H9 (cell line): ENCODE data around the gene GLRA1. TPM values are rescaled to one million over a fixed set of nuclear protein-coding genes. Genes with fewer than 3 reads are reported as not detected.

Experiments
- DNase-seq: peaks from one replicate; pipeline ENCODE4 v3.0.0-alpha.2; 2017
- H2AFZ ChIP-seq: one replicate; pipeline ENCODE4 v1.6.1; 2013; ENCODE audit warnings: mild to moderate bottlenecking, low read length, control low read depth, moderate library complexity
- H2AK5ac ChIP-seq: 2 replicates; pipeline ENCODE4 v1.6.1; 2013; ENCODE audit warnings: low read length, control low read depth, mixed read lengths; ENCODE audit not compliant: insufficient read length
- H2BK120ac ChIP-seq: one replicate; pipeline ENCODE4 v1.6.1; 2013; ENCODE audit warnings: low read depth, mild to moderate bottlenecking, low read length, control low read depth, inconsistent platforms; ENCODE audit not compliant: poor library complexity, severe bottlenecking
- H2BK12ac ChIP-seq: 2 replicates; pipeline ENCODE4 v1.6.1; 2013; ENCODE audit warnings: low read length, control low read depth, mixed read lengths, low read depth; ENCODE audit not compliant: insufficient read length
- H2BK15ac ChIP-seq: 2 replicates; pipeline ENCODE4 v1.6.1; 2013; ENCODE audit warnings: low read depth, low read length, control low read depth
- H2BK20ac ChIP-seq: one replicate; pipeline ENCODE4 v1.6.1; 2013; ENCODE audit warnings: low read depth, mild to moderate bottlenecking, low read length, control low read depth, inconsistent platforms; ENCODE audit not compliant: poor library complexity, severe bottlenecking
- H2BK5ac ChIP-seq: 2 replicates; pipeline ENCODE4 v1.6.1; 2013; ENCODE audit warnings: low read length, control low read depth, mixed read lengths; ENCODE audit not compliant: insufficient read length
- H3K14ac ChIP-seq: 2 replicates; pipeline ENCODE4 v1.6.1; 2013; ENCODE audit warnings: low read length, control low read depth; ENCODE audit not compliant: insufficient read depth
- H3K18ac ChIP-seq: 2 replicates; pipeline ENCODE4 v1.6.1; 2013; ENCODE audit warnings: low read depth, mild to moderate bottlenecking, mixed read lengths, low read length, control low read depth; ENCODE audit not compliant: insufficient read length
- H3K23ac ChIP-seq: 2 replicates; pipeline ENCODE4 v1.6.1; 2013; ENCODE audit warnings: low read length, control low read depth, mixed read lengths, low read depth; ENCODE audit not compliant: insufficient read length
- H3K23me2 ChIP-seq: 2 replicates; pipeline ENCODE4 v1.6.1; 2013; ENCODE audit warnings: low read depth, mild to moderate bottlenecking, mixed read lengths, low read length, control low read depth; ENCODE audit not compliant: insufficient read length, poor library complexity, severe bottlenecking
- H3K27ac ChIP-seq: 2 replicates; pipeline ENCODE4 v1.5.1; 2013; ENCODE audit warnings: low read length, control low read depth, mixed read lengths, low read depth; ENCODE audit not compliant: insufficient read length
- H3K27me3 ChIP-seq: 2 replicates; pipeline ENCODE4 v1.6.1; 2013; ENCODE audit warnings: low read length, control low read depth, inconsistent platforms; ENCODE audit not compliant: insufficient read depth
- H3K4ac ChIP-seq: 2 replicates; pipeline ENCODE4 v1.6.1; 2013; ENCODE audit warnings: low read depth, mild to moderate bottlenecking, control low read depth, inconsistent platforms, low read length, moderate library complexity
- H3K4me1 ChIP-seq: 2 replicates; pipeline ENCODE4 v1.6.1; 2013; ENCODE audit warnings: low read length, control low read depth, inconsistent platforms; ENCODE audit not compliant: insufficient read depth
- H3K4me2 ChIP-seq: 2 replicates; pipeline ENCODE4 v1.6.1; 2013; ENCODE audit warnings: low read length, control low read depth, mixed read lengths; ENCODE audit not compliant: insufficient read length, insufficient read depth
- H3K56ac ChIP-seq: 2 replicates; pipeline ENCODE4 v1.6.1; 2013; ENCODE audit warnings: low read depth, mild to moderate bottlenecking, mixed read lengths, low read length, control low read depth; ENCODE audit not compliant: insufficient read length
- H3K79me1 ChIP-seq: 2 replicates; pipeline ENCODE4 v1.6.1; 2013; ENCODE audit warnings: low read depth, mild to moderate bottlenecking, moderate library complexity, low read length, control low read depth, inconsistent platforms; ENCODE audit not compliant: insufficient read depth, poor library complexity, severe bottlenecking
- H3K79me2 ChIP-seq: 2 replicates; pipeline ENCODE4 v1.6.1; 2013; ENCODE audit warnings: low read length, control low read depth, inconsistent platforms; ENCODE audit not compliant: insufficient read depth
- H3K9ac ChIP-seq: 2 replicates; pipeline ENCODE4 v1.6.1; 2013; ENCODE audit warnings: low read length, control low read depth, mixed read lengths; ENCODE audit not compliant: insufficient read length; ENCODE audit errors: extremely low read depth
- H3K9me3 ChIP-seq: one replicate; pipeline ENCODE4 v1.6.1; 2013; ENCODE audit warnings: low read depth, low read length, inconsistent platforms; ENCODE audit not compliant: control insufficient read depth
- H3T11ph ChIP-seq: one replicate; pipeline ENCODE4 v1.6.1; 2013; ENCODE audit warnings: mild to moderate bottlenecking, low read length, control low read depth, inconsistent platforms
- H4K20me1 ChIP-seq: one replicate; pipeline ENCODE4 v1.6.1; 2013; ENCODE audit not compliant: control insufficient read depth, insufficient read length, insufficient read depth
- H4K5ac ChIP-seq: 2 replicates; pipeline ENCODE4 v1.6.1; 2013; ENCODE audit warnings: low read depth, mild to moderate bottlenecking, mixed read lengths, low read length, control low read depth; ENCODE audit not compliant: insufficient read length
- H4K8ac ChIP-seq: replicated peaks from 2 replicates; pipeline ENCODE4 v1.6.1; 2013; ENCODE audit warnings: low read length, control low read depth, mixed read lengths, low read depth; ENCODE audit not compliant: insufficient read length
- H4K91ac ChIP-seq: 2 replicates; pipeline ENCODE4 v1.6.1; 2013; ENCODE audit warnings: low read depth, mild to moderate bottlenecking, moderate library complexity, mixed read lengths, low read length, control low read depth; ENCODE audit not compliant: insufficient read length
- H3K27ac Mint-ChIP-seq, 3 experiments: 2 replicates in 2 of 3; 3 replicates in 1 of 3; pipeline ENCODE4 v1.8.0; 2020 to 2021; ENCODE audit warnings: mixed read lengths in 3 of 3, mild to moderate bottlenecking in 1 of 3, moderate library complexity in 1 of 3
- H3K27me3 Mint-ChIP-seq: 2 replicates; pipeline ENCODE4 v1.8.0; 2021; ENCODE audit warnings: low read depth, mild to moderate bottlenecking, moderate library complexity, mixed read lengths
- H3K36me3 Mint-ChIP-seq, 3 experiments: 2 replicates in 2 of 3; 3 replicates in 1 of 3; pipeline ENCODE4 v1.8.0; 2020 to 2021; ENCODE audit warnings: low read depth in 3 of 3, mixed read lengths in 3 of 3; ENCODE audit not compliant: insufficient read depth in 1 of 3
- H3K4me1 Mint-ChIP-seq, 2 experiments: 2 replicates each; pipeline ENCODE4 v1.8.0; 2020; ENCODE audit warnings: mixed read lengths in 2 of 2
- H3K4me3 Mint-ChIP-seq, 2 experiments: 2 replicates in 1 of 2; 3 replicates in 1 of 2; pipeline ENCODE4 v1.8.0; 2020 to 2021; ENCODE audit warnings: mild to moderate bottlenecking in 2 of 2, mixed read lengths in 2 of 2, moderate library complexity in 1 of 2
- H3K9me3 Mint-ChIP-seq, 2 experiments: 2 replicates in 1 of 2; 3 replicates in 1 of 2; pipeline ENCODE4 v1.8.0; 2020; ENCODE audit warnings: mild to moderate bottlenecking in 2 of 2, mixed read lengths in 2 of 2, moderate library complexity in 1 of 2
- WGBS: extraction: QIAGEN DNeasy Blood & Tissue Kit; methylation state at CpG from one replicate; pipeline ENCODE4 v1.1.7; 2013; ENCODE audit warnings: missing lambda C conversion rate, low lambda C conversion rate, mixed read lengths; ENCODE audit not compliant: insufficient read length; ENCODE audit errors: extremely low coverage; 5-methylcytosine and 5-hydroxymethylcytosine counted together
- long read RNA-seq: library from polyadenylated mRNA; unstranded; transcript quantifications from one replicate; pipeline ENCODE4 v2.0.0, GENCODE V29; 2020
- total RNA-seq: library from RNA; stranded (reverse); gene quantifications from 2 replicates; pipeline ENCODE4 v1.2.1, GENCODE V29; 2021
- TF ChIP-seq, protein P1 (sequence below): fragments of 200-600 bp; sonication (generic); conservative IDR thresholded peaks from 3 replicates; pipeline ENCODE4 v1.8.0; 2021; ENCODE audit warnings: antibody characterized with exemption, mild to moderate bottlenecking

The GLRA1 gene
- not detected in 2 replicates for total RNA-seq
- long read RNA-seq = 0 reads

DNA sequence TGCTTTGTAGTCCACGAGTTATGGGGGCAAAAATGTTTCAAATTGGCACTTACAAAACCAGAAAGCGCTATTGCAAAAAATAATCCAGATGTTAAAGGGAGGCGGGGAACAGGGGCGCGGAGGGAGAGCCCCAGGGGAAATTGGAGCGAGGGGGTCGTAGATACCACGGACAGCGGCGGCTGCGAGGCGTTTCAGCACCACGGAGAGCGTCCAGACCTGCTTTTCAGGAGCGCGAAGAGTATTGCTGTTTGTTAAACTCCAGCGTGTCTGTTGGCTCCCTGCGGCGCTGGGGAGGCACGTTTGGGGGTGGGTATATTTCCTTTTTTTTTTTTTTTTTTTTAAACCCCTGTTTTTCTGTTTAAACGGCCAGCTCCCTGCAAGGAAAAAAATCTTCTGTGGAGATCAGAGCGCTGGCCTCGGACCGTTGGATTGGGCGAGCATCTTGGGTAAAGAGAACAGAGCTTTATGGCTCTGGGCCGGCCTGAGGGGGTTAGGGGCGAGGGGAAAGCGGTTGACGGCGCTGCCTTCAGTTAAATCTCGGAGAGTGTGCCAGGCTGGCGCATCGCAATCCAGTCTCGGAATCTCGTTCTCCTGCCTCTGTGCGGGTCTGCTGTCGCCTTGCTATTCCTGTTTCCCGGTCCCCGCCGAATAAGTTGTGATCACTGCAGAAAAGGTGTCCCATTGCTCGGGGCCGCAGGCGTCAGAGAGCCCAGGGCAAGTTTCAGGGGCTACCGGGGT, at the start of gene GLRA1:
GLRA1 (minus strand) TSS at position 288 of the 738 bp plus-strand sequence. CDS start 302 bp downstream, outside the sequence.
- TF ChIP-seq, protein P1, sequence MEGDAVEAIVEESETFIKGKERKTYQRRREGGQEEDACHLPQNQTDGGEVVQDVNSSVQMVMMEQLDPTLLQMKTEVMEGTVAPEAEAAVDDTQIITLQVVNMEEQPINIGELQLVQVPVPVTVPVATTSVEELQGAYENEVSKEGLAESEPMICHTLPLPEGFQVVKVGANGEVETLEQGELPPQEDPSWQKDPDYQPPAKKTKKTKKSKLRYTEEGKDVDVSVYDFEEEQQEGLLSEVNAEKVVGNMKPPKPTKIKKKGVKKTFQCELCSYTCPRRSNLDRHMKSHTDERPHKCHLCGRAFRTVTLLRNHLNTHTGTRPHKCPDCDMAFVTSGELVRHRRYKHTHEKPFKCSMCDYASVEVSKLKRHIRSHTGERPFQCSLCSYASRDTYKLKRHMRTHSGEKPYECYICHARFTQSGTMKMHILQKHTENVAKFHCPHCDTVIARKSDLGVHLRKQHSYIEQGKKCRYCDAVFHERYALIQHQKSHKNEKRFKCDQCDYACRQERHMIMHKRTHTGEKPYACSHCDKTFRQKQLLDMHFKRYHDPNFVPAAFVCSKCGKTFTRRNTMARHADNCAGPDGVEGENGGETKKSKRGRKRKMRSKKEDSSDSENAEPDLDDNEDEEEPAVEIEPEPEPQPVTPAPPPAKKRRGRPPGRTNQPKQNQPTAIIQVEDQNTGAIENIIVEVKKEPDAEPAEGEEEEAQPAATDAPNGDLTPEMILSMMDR = no peak
- no CpG with 5 or more reads among the region's 44 CpGs for WGBS
- no peaks in the 10 kb centered on the region for H3K9me3 ChIP-seq
- no peak within 1 kb of the TSS for H2BK5ac ChIP-seq
- no peak within 1 kb of the TSS for H2BK15ac ChIP-seq
- Mint-ChIP-seq H3K9me3 (no peaks in the 10 kb centered on the region; a peak in 2 of 5 replicates), H3K4me3 (peak within 1 kb of the TSS in 1 of 2 experiments; percentile 57; a peak in 3 of 5 replicates), H3K36me3 (no peaks in the 10 kb centered on the region), H3K27me3 (peaks cover 89% of the 10 kb centered on the region), H3K4me1 (peaks cover 7 to 13% of the 10 kb centered on the region in 2 experiments), H3K27ac (peak within 1 kb of the TSS in 1 of 3 experiments; percentile 77; a peak in 1 of 7 replicates)
- no peak within 1 kb of the TSS for H2BK20ac ChIP-seq
- H3K79me1 ChIP-seq = no peaks in the 10 kb centered on the region
- no peak within 1 kb of the TSS for H2AK5ac ChIP-seq
- H4K91ac ChIP-seq = no peak within 1 kb of the TSS
- no peaks in the 10 kb centered on the region for H3K4me1 ChIP-seq
- H4K8ac ChIP-seq = no peak within 1 kb of the TSS
- H3K4ac ChIP-seq = no peak within 1 kb of the TSS
- H3K23me2 ChIP-seq = no peaks in the 10 kb centered on the region
- no peak within 1 kb of the TSS for H2AFZ ChIP-seq
- no peak within 1 kb of the TSS for H3K27ac ChIP-seq
- H2BK120ac ChIP-seq = no peak within 1 kb of the TSS
- no peak within 1 kb of the TSS for H3K4me2 ChIP-seq
- H4K5ac ChIP-seq = no peak within 1 kb of the TSS
- H3K9ac ChIP-seq = no peak within 1 kb of the TSS
- H2BK12ac ChIP-seq = no peak within 1 kb of the TSS
- H3K18ac ChIP-seq = no peak within 1 kb of the TSS
- H3T11ph ChIP-seq = no peak within 1 kb of the TSS
- H3K56ac ChIP-seq = no peak within 1 kb of the TSS
- no peaks in the 10 kb centered on the region for H3K27me3 ChIP-seq
- no peak within 1 kb of the TSS for H3K14ac ChIP-seq
- peak; percentile 74 for DNase-seq
- H3K23ac ChIP-seq = no peak within 1 kb of the TSS
- no peaks in the 10 kb centered on the region for H4K20me1 ChIP-seq
- no peaks in the 10 kb centered on the region for H3K79me2 ChIP-seq
